NCI-H2227 (cell line): Measurements from ENCODE around the gene PAQR4.

Experiments used
- DNase-seq: peaks from one replicate; lab custom pipeline; 2025; ENCODE audit not compliant: unreplicated experiment; lab: John Stamatoyannopoulos, UW

PAQR4 gene

GRCh38 chr16:2964475-2965336 is 4.4 kb upstream of the PAQR4 start:
- DNase-seq = peak; percentile 93

- DNase-seq = no peak
Measured at GRCh38 chr16:2966043-2966807, 2.9 kb upstream of the PAQR4 start.

GRCh38 chr16:2966808-2967191 is 2.3 kb upstream of the PAQR4 start:
- no peak for DNase-seq

GRCh38 chr16:2967211-2967631 is 1.9 kb upstream of the PAQR4 start:
- DNase-seq = no peak

GRCh38 chr16:2967721-2968161 is 1.4 kb upstream of the PAQR4 start:
- DNase-seq = no peak

- no peak for DNase-seq
Measured at GRCh38 chr16:2968368-2968737, 795 bp upstream of the PAQR4 start.

- peak; percentile 85 for DNase-seq
Measured at GRCh38 chr16:2969545-2970521, 685 bp downstream of the PAQR4 start.

GRCh38 chr16:2970563-2970962 is 1.4 kb downstream of the PAQR4 start:
- DNase-seq = no peak

GRCh38 chr16:2971134-2971984 is 2.2 kb downstream of the PAQR4 start:
- DNase-seq = no peak

- DNase-seq = peak; percentile 39
Measured at GRCh38 chr16:2971985-2972784, 3.0 kb downstream of the PAQR4 start.

GRCh38 chr16:2973093-2973492 is 3.9 kb downstream of the PAQR4 start:
- no peak for DNase-seq

GRCh38 chr16:2973605-2974318 is 4.6 kb downstream of the PAQR4 start:
- no peak for DNase-seq

GRCh38 chr16:2974319-2975056 is 5.3 kb downstream of the PAQR4 start:
- DNase-seq = no peak

GRCh38 chr16:2975161-2975795 is 6.1 kb downstream of the PAQR4 start:
- no peak for DNase-seq

- no peak for DNase-seq
Measured at GRCh38 chr16:2976201-2976600, 7.1 kb downstream of the PAQR4 start.

GRCh38 chr16:2976673-2977072 is 7.5 kb downstream of the PAQR4 start:
- DNase-seq = no peak

- DNase-seq = no peak
Measured at GRCh38 chr16:2977440-2977839, 8.3 kb downstream of the PAQR4 start.
